Activated naive CD8-positive, alpha-beta T cell treated with anti-CD3 and anti-CD28 coated beads, Interleukin-2, amount 50 U/mL, for 24 hours (primary cell): Measurements from ENCODE around the gene GZMA.
"Not testable (repeated sequence)": the region's sequence is repeated elsewhere in the genome, so short reads cannot be mapped to it uniquely, and the experiment has no call there.

Experiments used
- ATAC-seq: fragments of 150-1000 bp; cut with Tn5 transposase; one replicate; pipeline ENCODE4 v1.10.0; 2021
- DNase-seq: peaks from one replicate; pipeline ENCODE4 v3.0.0; 2021
- H3K27ac Mint-ChIP-seq: one replicate; pipeline ENCODE4 v1.8.0; 2021; ENCODE audit warnings: mild to moderate bottlenecking, mixed read lengths
- H3K27me3 Mint-ChIP-seq: one replicate; pipeline ENCODE4 v1.8.0; 2021; ENCODE audit warnings: mixed read lengths
- H3K36me3 Mint-ChIP-seq: one replicate; pipeline ENCODE4 v1.8.0; 2021; ENCODE audit warnings: low read depth, mixed read lengths
- H3K4me1 Mint-ChIP-seq: one replicate; pipeline ENCODE4 v1.8.0; 2021; ENCODE audit warnings: mixed read lengths
- H3K4me3 Mint-ChIP-seq: one replicate; pipeline ENCODE4 v1.8.0; 2021; ENCODE audit warnings: mild to moderate bottlenecking, moderate library complexity, mixed read lengths
- H3K9me3 Mint-ChIP-seq: one replicate; pipeline ENCODE4 v1.8.0; 2021; ENCODE audit warnings: mixed read lengths

Gene GZMA

DNA sequence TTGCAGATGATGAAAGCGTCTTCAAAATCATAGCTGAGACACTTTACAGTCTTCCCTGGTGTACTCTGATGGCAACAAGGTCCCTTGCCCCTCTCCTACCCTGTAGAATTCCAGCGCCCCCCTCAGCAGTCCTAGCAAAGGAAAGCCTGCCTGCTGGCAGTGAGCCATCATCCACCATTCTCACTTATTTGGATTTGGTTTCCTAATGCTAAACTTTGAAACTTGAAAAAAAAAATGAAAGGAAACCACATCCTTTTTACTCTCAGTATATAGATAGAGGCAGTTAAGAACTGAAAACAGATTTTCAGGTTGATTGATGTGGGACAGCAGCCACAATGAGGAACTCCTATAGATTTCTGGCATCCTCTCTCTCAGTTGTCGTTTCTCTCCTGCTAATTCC lies at the start of gene GZMA:
TSS of gene GZMA (plus strand) at position 299 of the 400 bp plus-strand sequence. CDS start at position 336, 37 bp downstream.
- Mint-ChIP-seq H3K9me3 (peaks cover 22% of the 10 kb centered on the region), H3K27me3 (no peaks in the 10 kb centered on the region), H3K4me1 (peaks cover 79% of the 10 kb centered on the region), H3K4me3 (peak within 1 kb of the TSS; percentile 62), H3K36me3 (peaks cover 23% of the 10 kb centered on the region), H3K27ac (peak within 1 kb of the TSS; percentile 81)
- peak; percentile 34 for DNase-seq
- peak; percentile 80 for ATAC-seq

- Mint-ChIP-seq H3K4me1 (peaks cover 2% of the 10 kb centered on the region), H3K36me3 (peaks cover 8% of the 10 kb centered on the region), H3K9me3 (peaks cover 24% of the 10 kb centered on the region), H3K27ac (no peak overlapping the region), H3K4me3 (no peak overlapping the region), H3K27me3 (no peaks in the 10 kb centered on the region)
- DNase-seq, result no peak
- no peak for ATAC-seq
These were observed 47.3 kb upstream of the GZMA start for GRCh38 chr5:55055183-55055582.

DNA sequence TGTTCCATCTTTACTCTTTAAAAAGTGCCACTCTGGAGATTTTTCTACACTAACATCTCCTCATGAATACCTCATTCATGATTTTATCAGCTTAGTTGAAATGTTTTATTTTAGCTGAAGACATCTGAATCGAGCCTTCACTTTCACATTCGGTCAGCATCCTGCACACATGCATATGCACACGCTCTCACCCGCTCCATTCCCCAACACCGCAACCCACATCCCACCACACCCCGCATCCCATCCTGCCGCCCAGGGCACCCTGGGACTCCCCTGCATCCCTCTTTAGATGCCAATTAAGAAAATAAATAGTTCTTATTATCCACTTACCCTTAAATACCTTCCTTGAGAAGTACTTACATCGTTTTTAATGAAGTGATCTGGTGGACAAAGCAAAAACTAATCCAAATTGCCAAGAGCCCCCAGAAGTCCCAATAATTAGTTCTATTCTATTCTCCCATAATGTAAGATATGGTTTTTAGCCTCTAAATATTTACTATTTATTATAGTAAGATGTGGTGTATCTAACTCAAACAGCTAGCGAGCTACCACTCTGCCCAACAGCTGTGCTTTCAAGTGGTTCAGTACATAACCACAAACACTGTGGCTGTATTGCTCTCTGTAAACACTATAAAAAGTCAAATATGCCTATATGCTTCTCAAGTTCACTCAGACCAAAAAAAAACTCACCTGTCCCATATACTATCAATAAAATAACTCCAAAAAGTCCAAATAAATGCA lies 40.2 kb upstream of the GZMA start:
- Mint-ChIP-seq H3K27me3 (no peaks in the 10 kb centered on the region), H3K4me1 (peaks cover 61% of the 10 kb centered on the region), H3K4me3 (peak overlapping the region; percentile 74), H3K27ac (peak overlapping the region; percentile 86), H3K9me3 (peaks cover 6% of the 10 kb centered on the region), H3K36me3 (peaks cover 4% of the 10 kb centered on the region)
- ATAC-seq, result peak; percentile 83
- DNase-seq, result peak; percentile 74

DNA sequence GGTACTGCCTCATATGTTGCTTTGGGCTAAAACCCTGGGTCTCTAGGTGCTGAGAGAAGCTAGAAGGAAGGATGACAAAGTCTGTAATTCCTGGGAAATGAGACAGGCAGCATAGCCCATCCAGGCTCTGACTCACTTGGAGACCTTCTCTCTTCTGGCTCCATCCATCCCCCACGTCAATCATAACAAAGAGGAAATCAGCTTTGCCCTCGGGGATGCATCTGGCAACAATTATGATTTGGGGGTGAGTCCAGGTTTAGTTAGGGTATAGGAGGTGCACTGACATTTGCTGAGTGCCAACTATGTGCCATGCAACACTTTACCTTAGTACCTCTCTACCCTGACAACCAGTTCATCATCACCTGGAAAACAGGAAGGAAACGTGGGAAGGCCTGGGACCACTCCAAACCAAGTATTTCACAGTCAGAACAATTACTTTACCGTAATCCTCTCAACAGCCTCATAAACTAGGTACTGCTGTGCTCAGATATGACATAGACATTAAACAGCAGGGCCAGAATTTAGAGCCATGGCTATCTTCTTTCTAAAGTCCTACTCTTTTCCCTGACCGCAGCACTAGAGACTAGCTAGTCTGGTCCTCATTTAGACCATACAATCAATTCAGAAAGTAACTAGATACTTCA lies 39.1 kb upstream of the GZMA start:
- Mint-ChIP-seq H3K27ac (no peak overlapping the region), H3K4me3 (no peak overlapping the region), H3K9me3 (peaks cover 6% of the 10 kb centered on the region), H3K36me3 (peaks cover 4% of the 10 kb centered on the region), H3K4me1 (peaks cover 64% of the 10 kb centered on the region), H3K27me3 (no peaks in the 10 kb centered on the region)
- DNase-seq (no peak), ATAC-seq (no peak)

DNA sequence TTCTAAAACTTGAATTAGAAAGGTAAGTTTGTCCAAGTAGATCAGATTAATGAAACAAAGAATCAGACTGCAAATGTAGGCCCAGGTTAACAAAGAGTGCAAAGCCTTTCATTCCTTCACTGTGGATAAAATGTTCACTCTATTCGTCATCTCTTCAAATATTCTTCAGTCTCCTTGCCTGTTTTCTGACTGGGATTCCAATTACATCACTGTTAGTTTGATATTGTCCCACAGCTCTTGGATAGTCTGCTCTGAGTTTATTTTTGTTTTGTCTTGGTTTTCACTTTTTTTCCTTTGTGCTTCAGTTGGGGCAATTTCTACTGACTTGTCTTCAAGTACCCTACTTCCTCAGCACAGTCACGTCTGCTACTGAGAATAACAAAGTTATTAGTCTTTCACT lies 38.5 kb upstream of the GZMA start:
- Mint-ChIP-seq H3K27ac (peak overlapping the region; percentile 56), H3K36me3 (peaks cover 4% of the 10 kb centered on the region), H3K9me3 (peaks cover 6% of the 10 kb centered on the region), H3K4me3 (no peak overlapping the region), H3K27me3 (no peaks in the 10 kb centered on the region), H3K4me1 (peaks cover 64% of the 10 kb centered on the region)
- ATAC-seq (no peak), DNase-seq (no peak)

DNA sequence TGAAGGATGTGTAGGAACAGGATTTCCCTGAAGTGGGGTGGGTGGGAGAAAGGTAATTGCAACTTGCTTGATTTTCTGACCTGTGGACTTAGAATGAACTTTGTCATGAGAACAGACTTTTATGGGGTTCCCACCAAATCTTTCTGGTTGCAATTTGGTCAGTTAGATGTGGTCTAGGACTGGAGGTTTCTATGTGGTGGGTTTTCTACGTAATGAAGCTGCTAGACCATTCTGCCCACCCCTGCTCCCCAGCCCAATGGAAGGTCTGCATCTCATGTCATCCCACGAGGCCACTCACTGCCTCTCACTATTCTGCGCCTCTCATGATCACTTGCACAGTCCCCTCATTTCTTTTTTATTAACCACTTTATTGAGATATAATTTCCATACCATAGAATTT lies 37.9 kb upstream of the GZMA start:
- Mint-ChIP-seq H3K4me3 (no peak overlapping the region), H3K4me1 (peaks cover 68% of the 10 kb centered on the region), H3K27me3 (no peaks in the 10 kb centered on the region), H3K36me3 (peaks cover 4% of the 10 kb centered on the region), H3K9me3 (peaks cover 6% of the 10 kb centered on the region), H3K27ac (peak overlapping the region; percentile 9)
- DNase-seq (peak; percentile 22), ATAC-seq (peak; percentile 18)

- Mint-ChIP-seq H3K27me3 (no peaks in the 10 kb centered on the region), H3K27ac (no peak overlapping the region), H3K4me3 (no peak overlapping the region), H3K9me3 (no peaks in the 10 kb centered on the region), H3K36me3 (peaks cover 3% of the 10 kb centered on the region), H3K4me1 (peaks cover 73% of the 10 kb centered on the region)
- DNase-seq, result no peak
- ATAC-seq, result peak; percentile 29
These were observed 36.2 kb upstream of the GZMA start for GRCh38 chr5:55066277-55066676.

DNA sequence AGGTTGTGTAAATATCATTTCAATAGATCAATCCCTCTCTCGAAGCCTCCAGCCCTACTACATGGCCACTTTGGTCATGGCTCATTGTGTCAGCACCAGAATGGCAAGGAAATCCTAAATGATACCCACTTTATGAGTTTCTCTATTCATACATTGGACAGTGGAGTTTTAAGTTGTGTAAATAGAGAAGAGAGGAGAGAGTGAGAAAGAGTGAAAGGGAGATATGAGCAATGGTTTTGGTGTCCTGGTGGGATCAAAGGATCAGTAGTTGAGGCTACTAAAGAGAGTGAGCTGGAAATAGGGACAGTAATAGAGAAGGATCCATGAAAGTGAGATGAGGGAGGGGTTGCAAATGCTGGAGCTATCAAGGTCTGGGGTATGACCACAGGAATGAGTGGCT lies 31.5 kb upstream of the GZMA start:
- no peaks in the 10 kb centered on the region for H3K27me3 Mint-ChIP-seq
- peak; percentile 34 for ATAC-seq

DNA sequence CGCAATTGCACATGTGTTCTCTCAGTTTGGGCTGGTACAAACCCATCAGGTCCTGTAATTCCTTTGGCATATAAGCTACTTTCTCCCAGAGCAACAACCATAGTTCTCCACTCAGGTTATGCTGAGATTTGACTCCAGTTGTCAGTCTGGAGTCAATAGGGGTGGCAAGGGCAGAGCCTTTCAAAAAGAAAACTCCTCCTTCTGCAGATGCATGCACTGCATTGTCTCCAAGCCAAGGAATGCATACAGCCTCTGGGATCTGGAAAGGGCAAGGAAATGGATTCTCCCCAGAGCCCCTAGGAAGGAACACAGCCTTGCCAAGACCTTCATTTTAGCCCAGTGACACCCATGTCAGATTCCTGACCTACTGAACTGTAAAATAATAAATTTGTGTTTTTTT lies 31.0 kb upstream of the GZMA start:
- peaks cover 55% of the 10 kb centered on the region for H3K4me1 Mint-ChIP-seq
- H3K9me3 Mint-ChIP-seq, result no peaks in the 10 kb centered on the region
- DNase-seq (no peak), ATAC-seq (no peak)
- peak overlapping the region; percentile 52 for H3K27ac Mint-ChIP-seq
- H3K27me3 Mint-ChIP-seq, result no peaks in the 10 kb centered on the region
- H3K36me3 Mint-ChIP-seq, result no peaks in the 10 kb centered on the region
- no peak overlapping the region for H3K4me3 Mint-ChIP-seq

More for the DNA sequence above, 31.5 kb upstream of the GZMA start:
- H3K9me3 Mint-ChIP-seq, result no peaks in the 10 kb centered on the region
- no peak for DNase-seq
- no peak overlapping the region for H3K4me3 Mint-ChIP-seq
- peaks cover 59% of the 10 kb centered on the region for H3K4me1 Mint-ChIP-seq
- no peaks in the 10 kb centered on the region for H3K36me3 Mint-ChIP-seq
- peak overlapping the region; percentile 52 for H3K27ac Mint-ChIP-seq

GRCh38 chr5:55072666-55073065 lies 29.8 kb upstream of the GZMA start:
- Mint-ChIP-seq H3K27ac (peak overlapping the region; percentile 75), H3K4me1 (peaks cover 44% of the 10 kb centered on the region), H3K4me3 (peak overlapping the region; percentile 65), H3K9me3 (no peaks in the 10 kb centered on the region), H3K27me3 (no peaks in the 10 kb centered on the region), H3K36me3 (no peaks in the 10 kb centered on the region)
- DNase-seq, result no peak
- ATAC-seq, result peak; percentile 80

DNA sequence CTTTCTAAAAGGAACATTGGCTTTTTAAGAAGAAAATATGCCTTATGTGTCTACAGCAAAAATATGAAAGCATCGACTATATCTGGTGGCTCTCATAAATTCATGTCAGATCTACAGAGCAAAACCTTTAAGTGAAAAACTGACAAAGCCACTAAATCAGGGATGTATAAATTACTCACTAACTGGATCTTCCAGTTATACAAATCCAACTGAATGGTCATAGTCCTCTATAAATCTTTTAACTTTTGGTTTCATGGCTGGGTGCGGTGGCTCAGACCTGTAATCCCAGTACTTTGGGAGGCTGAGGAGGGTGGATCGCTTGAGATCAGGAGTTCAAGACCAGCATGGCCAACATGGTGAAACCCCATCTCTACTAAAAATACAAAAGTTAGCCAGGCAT lies 29.2 kb upstream of the GZMA start:
- Mint-ChIP-seq H3K36me3 (no peaks in the 10 kb centered on the region), H3K4me1 (peaks cover 44% of the 10 kb centered on the region), H3K4me3 (peak overlapping the region; percentile 65), H3K27ac (peak overlapping the region; percentile 75), H3K27me3 (no peaks in the 10 kb centered on the region), H3K9me3 (no peaks in the 10 kb centered on the region)
- DNase-seq, result no peak
- ATAC-seq, result no peak

GRCh38 chr5:55081541-55081940 lies 20.9 kb upstream of the GZMA start:
- Mint-ChIP-seq H3K27ac (no peak overlapping the region), H3K9me3 (peaks cover 14% of the 10 kb centered on the region), H3K4me1 (peaks cover 2% of the 10 kb centered on the region), H3K27me3 (no peaks in the 10 kb centered on the region), H3K36me3 (peaks cover 10% of the 10 kb centered on the region), H3K4me3 (no peak overlapping the region)
- ATAC-seq (no peak), DNase-seq (no peak)

DNA sequence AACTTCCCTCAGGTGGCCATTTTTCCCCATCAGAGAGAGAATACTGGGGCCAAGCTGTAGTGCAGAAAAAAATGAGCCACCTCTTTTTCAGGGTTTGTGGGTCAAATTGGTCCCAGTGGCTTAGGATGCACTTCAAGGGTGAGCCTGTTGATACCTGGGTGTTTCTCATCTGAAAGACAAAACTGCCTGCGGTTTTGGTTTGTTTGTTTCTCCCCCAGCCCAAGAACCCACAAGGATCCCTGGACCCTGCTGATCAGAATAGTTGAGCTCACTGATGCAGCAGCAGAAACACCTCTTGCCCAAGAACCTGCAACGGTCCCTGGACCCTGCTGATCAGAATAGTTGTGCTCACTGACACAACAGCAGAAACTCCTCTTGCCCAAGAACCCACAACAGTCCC lies 13.1 kb upstream of the GZMA start:
- not testable (repeated sequence) for ATAC-seq, H3K9me3 Mint-ChIP-seq, H3K27me3 Mint-ChIP-seq, DNase-seq, H3K36me3 Mint-ChIP-seq, H3K4me1 Mint-ChIP-seq, H3K4me3 Mint-ChIP-seq, H3K27ac Mint-ChIP-seq

DNA sequence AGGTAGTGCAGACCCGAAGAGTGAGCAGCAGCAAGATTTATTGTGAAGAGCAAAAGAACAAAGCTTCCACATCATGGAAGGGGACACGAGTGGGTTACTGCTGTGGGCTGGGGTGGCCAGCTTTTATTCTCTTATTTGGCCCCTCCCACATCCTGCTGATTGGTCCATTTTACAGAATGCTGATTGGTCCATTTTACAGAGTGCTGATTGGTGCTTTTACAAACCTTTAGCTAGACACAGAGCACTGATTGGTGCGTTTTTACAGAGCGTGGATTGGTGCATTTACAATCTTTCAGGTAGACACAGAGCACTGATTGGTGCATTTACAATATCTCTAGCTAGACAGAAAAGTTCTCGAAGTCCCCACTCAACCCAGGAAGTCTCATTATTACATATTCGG lies 11.4 kb upstream of the GZMA start:
- H3K27me3 Mint-ChIP-seq, H3K36me3 Mint-ChIP-seq, H3K27ac Mint-ChIP-seq, ATAC-seq, H3K4me3 Mint-ChIP-seq, DNase-seq, H3K9me3 Mint-ChIP-seq: not testable (repeated sequence)
- peaks cover 20% of the 10 kb centered on the region for H3K4me1 Mint-ChIP-seq

DNA sequence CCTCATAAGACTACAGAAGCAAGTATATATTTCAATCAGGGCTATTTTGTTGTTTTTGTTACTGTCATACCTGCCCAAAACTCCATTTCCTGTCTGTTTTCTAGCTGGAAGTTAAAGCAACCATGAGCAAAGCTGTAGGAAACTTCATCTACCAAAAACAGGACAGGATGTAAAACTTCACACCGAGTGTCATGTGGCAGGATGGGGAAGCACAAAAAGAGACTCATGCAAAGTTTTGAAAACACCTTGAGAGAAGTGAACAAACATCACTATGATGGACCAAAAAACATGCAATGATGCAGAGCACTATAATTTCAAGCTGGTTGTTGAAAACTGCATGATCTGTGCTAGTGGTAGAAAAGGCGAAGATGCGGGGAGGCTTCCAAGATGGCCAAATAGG lies 6.3 kb upstream of the GZMA start:
- Mint-ChIP-seq H3K27me3 (no peaks in the 10 kb centered on the region), H3K4me3 (peak overlapping the region; percentile 20), H3K4me1 (peaks cover 64% of the 10 kb centered on the region), H3K36me3 (peaks cover 25% of the 10 kb centered on the region), H3K27ac (no peak overlapping the region), H3K9me3 (peaks cover 24% of the 10 kb centered on the region)
- DNase-seq (no peak), ATAC-seq (no peak)
